Panc1 (cell line): ENCODE results near the gene LIPA. TPM values are rescaled to one million over a fixed set of nuclear protein-coding genes. Genes with fewer than 3 reads are reported as not detected.
A peak's percentile ranks its signal among the peaks of the same experiment; 100 is the strongest.

Source experiments
- ATAC-seq: fragments of 200-7000 bp; cut with Tn5 transposase; 2 replicates; pipeline ENCODE4 v1.9.1; 2020; ENCODE audit warnings: mild to moderate bottlenecking, moderate library complexity
- BruUV-seq: library from RNA; stranded (reverse); fragments of 400-500 nt; replicated peaks from 2 replicates; lab custom pipeline; 2021; lab: Mats Ljungman, UMichigan
- CTCF ChIA-PET: fragments of 300-600 bp; sonication (Branson Sonifier 250); formaldehyde crosslinking; loops from one replicate; lab custom pipeline; 2022; ENCODE audit warnings: antibody characterized with exemption; lab: Charles Lee
- POLR2A ChIA-PET: fragments of 300-600 bp; sonication (Branson Sonifier 250); formaldehyde crosslinking; loops from one replicate; lab custom pipeline; 2022; ENCODE audit warnings: antibody characterized with exemption; lab: Charles Lee
- DNase-seq: peaks from one replicate; pipeline ENCODE4 v3.0.0-alpha.2; 2010; ENCODE audit warnings: low read depth, low spot score
- H3K27ac ChIP-seq: 2 replicates; pipeline ENCODE4 v1.5.1; 2011; ENCODE audit warnings: mild to moderate bottlenecking, low read length, inconsistent platforms
- H3K27me3 ChIP-seq: fragments of 200-500 bp; sonication (Bioruptor generic); 2 replicates; pipeline ENCODE4 v1.6.0; 2014; ENCODE audit warnings: low read length, inconsistent platforms; ENCODE audit not compliant: control insufficient read depth, insufficient read depth
- H3K36me3 ChIP-seq: fragments of 200-500 bp; sonication (Bioruptor generic); 2 replicates; pipeline ENCODE4 v1.5.1; 2014; ENCODE audit warnings: inconsistent platforms, mild to moderate bottlenecking, low read length, moderate library complexity; ENCODE audit not compliant: control insufficient read depth, insufficient read depth
- H3K4me1 ChIP-seq: 2 replicates; pipeline ENCODE4 v1.5.1; 2011; ENCODE audit warnings: inconsistent platforms, mild to moderate bottlenecking, low read length, moderate library complexity; ENCODE audit not compliant: control insufficient read depth, insufficient read depth
- H3K4me3 ChIP-seq, 2 experiments: 2 replicates each; pipeline ENCODE4 v1.5.1; 2011 to 2012; ENCODE audit warnings: low read depth in 2 of 2, low read length in 2 of 2, mild to moderate bottlenecking in 2 of 2, inconsistent platforms in 1 of 2, moderate library complexity in 1 of 2
- H3K9me3 ChIP-seq: fragments of 200-500 bp; sonication (Bioruptor generic); 2 replicates; pipeline ENCODE4 v1.5.1; 2014; ENCODE audit warnings: low read depth, mild to moderate bottlenecking, inconsistent platforms, low read length, moderate library complexity; ENCODE audit not compliant: control insufficient read depth, insufficient read depth
- CTCF ChIP-seq: fragments of 450-650 bp; IDR thresholded peaks from 2 replicates; pipeline ENCODE4 v1.5.1; 2017; ENCODE audit warnings: mild to moderate bottlenecking
- POLR2AphosphoS5 ChIP-seq: IDR thresholded peaks from 2 replicates; pipeline ENCODE4 v1.6.1; 2012; ENCODE audit warnings: mild to moderate bottlenecking, low read depth, low read length, moderate library complexity
- REST ChIP-seq, 2 experiments: IDR thresholded peaks; 2 replicates each; pipeline ENCODE4 v1.6.1; 2011 to 2012; ENCODE audit warnings: low read depth in 2 of 2, control low read depth in 1 of 2, low read length in 1 of 2, mild to moderate bottlenecking in 1 of 2, moderate library complexity in 1 of 2; ENCODE audit not compliant: insufficient read depth in 1 of 2
- SIN3A ChIP-seq: IDR thresholded peaks from 2 replicates; pipeline ENCODE4 v1.6.1; 2012; ENCODE audit warnings: low read depth, mild to moderate bottlenecking, low read length, moderate library complexity, borderline replicate concordance; ENCODE audit not compliant: insufficient read depth
- TCF7L2 ChIP-seq: IDR thresholded peaks from 2 replicates; pipeline ENCODE4 v1.6.1; 2011; ENCODE audit warnings: mild to moderate bottlenecking, low read depth, low read length, inconsistent platforms
- in situ Hi-C: cut with HindIII; loops from 2 replicates; pipeline ENCODE4 v1.10.0; 2016; ENCODE audit warnings: low sequenced_read_pairs, low pct_unique_long_range_greater_than_20kb
- intact Hi-C: fragments of 100-400 bp; cut with micrococcal nuclease; formaldehyde crosslinking; loops from one replicate; pipeline ENCODE4 v1.10.0; 2022; ENCODE audit not compliant: unreplicated experiment
- total RNA-seq: library from RNA; stranded (reverse); gene quantifications from one replicate; pipeline ENCODE4 v1.2.1, GENCODE V29; 2021; ENCODE audit not compliant: unreplicated experiment

The LIPA gene
- total RNA-seq, 1 experiment from 2014 or later = 172 TPM

GRCh38 chr10:89252225-89252585 lies 630 bp upstream of the LIPA start:
- ChIA-PET POLR2A (interaction anchor here (0.6 kb wide), 1 partner anchor 50 kb away, joined by 7 read pairs; no protein-coding TSS in a partner anchor), CTCF (interaction anchor here (1.3 kb wide), 1 partner anchor 34 kb away, joined by 3 read pairs; no protein-coding TSS in a partner anchor)
- no peaks in the 10 kb centered on the region for H3K36me3 ChIP-seq
- peaks cover 3% of the 10 kb centered on the region; the same call in 1 of the 2 replicates for H3K4me1 ChIP-seq
- H3K27me3 ChIP-seq = no peaks in the 10 kb centered on the region
- ATAC-seq (no peak), DNase-seq (no peak)
- intact Hi-C loops = no loop called here
- H3K27ac ChIP-seq = peak overlapping the region; percentile 66
- peaks cover 7% of the 10 kb centered on the region; the same call in 1 of the 2 replicates for H3K9me3 ChIP-seq
- BruUV-seq = no TSS peak
- no peak for TF ChIP-seq CTCF
- no peak for TF ChIP-seq SIN3A
- TF ChIP-seq POLR2AphosphoS5 = no peak
- no peak for TF ChIP-seq TCF7L2
- TF ChIP-seq REST (IDR thresholded peaks at IDR 0.05; ENCODE audit: insufficient read depth in 1 of 2, low read depth in 2 of 2, low read length in 1 of 2) = no peak
- in situ Hi-C loops = no loop called here
- H3K4me3 ChIP-seq = peak overlapping the region; percentile 91 to 94; a peak in 3 of 4 replicates

GRCh38 chr10:89250865-89251408 lies 638 bp downstream of the LIPA start:
- H3K36me3 ChIP-seq = no peaks in the 10 kb centered on the region
- intact Hi-C loops (no loop called here), in situ Hi-C loops (no loop called here)
- BruUV-seq = no TSS peak
- DNase-seq (no peak), ATAC-seq (no peak)
- peak overlapping the region; percentile 75 for H3K27ac ChIP-seq
- ChIA-PET POLR2A (interaction anchor here (0.6 kb wide), 1 partner anchor 165 kb away, joined by 3 read pairs; no protein-coding TSS in a partner anchor), CTCF (interaction anchor here (1.3 kb wide), 1 partner anchor 33 kb away, joined by 3 read pairs; no protein-coding TSS in a partner anchor)
- H3K27me3 ChIP-seq = no peaks in the 10 kb centered on the region
- peaks cover 7% of the 10 kb centered on the region; the same call in 1 of the 2 replicates for H3K9me3 ChIP-seq
- no peak for TF ChIP-seq POLR2AphosphoS5
- no peak for TF ChIP-seq CTCF
- TF ChIP-seq REST (IDR thresholded peaks at IDR 0.05; ENCODE audit: insufficient read depth in 1 of 2, low read depth in 2 of 2, low read length in 1 of 2) = no peak
- TF ChIP-seq TCF7L2 = no peak
- no peak for TF ChIP-seq SIN3A
- peaks cover 3% of the 10 kb centered on the region; the same call in 1 of the 2 replicates for H3K4me1 ChIP-seq
- H3K4me3 ChIP-seq = peak overlapping the region; percentile 91 to 94
